NCI-H2196 treated with DMSO at 0.1 percent for 48 hours (cell line): ENCODE data around the gene SPRED2.

Experiments used
- DNase-seq: peaks from one replicate; lab custom pipeline; 2025; ENCODE audit not compliant: unreplicated experiment; lab: John Stamatoyannopoulos, UW

SPRED2 gene

DNA sequence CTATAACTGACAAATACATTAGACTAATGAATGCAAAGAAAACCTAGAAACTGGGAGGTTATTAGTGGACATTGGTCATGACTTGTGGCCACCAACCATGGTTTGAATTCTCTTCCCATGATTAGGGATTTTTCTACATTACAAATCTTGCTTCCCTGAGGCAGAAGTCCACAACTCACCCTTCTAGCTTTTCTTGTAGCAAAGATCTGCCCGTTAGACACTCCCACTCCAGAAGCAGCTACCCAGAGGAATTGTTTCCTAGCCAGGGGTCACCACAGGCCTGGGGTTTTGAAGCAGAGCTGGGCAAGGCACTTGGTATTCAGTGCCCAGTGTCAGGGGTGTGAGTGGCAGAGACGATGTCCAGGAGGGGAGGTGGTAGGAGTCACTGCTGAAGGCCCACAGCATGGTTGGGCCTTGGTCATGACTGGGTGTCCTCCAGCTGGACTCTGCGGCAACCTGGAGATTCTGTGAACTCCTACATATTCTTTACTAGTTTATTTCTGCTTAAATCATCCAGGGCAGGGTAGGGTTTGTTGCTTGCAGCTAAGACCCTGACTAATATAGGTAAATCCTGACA, 149.8 kb downstream of the SPRED2 start:
- no peak for DNase-seq

DNA sequence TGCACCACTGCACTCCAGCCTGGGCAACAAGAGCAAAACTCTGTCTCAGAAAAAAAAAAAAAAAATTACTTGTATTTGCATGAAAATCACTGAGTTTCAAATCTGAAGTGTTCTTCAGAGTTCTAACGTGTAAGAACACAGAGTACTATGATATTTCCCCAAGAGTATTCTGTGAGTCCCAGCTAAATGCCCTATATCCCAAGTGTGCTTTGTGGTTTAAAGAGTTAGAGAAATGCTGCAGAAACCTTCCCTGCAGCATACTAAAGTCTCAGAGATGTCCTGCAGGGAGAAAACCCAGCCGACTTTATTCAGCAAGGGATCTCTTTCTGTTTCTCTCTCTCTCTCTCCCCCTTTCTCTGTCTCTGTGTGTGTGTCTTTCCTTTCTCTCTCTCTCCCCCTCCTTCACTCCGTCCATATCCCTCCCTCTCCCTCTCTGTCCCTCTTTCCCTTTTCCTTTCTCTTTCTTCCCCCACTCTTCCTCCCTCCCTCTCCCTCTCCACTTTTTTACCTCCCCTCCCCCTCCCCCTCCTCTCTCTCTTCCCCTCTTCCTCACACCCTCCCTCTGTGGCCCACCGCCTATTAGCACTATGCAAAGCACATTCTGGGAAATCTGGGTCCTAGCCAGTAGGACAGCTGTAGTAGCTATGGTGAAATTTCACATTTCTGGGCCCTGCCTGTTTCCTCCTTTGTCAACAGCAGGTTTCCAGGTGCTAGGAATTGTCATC, 150.6 kb downstream of the SPRED2 start:
- no peak for DNase-seq

DNA sequence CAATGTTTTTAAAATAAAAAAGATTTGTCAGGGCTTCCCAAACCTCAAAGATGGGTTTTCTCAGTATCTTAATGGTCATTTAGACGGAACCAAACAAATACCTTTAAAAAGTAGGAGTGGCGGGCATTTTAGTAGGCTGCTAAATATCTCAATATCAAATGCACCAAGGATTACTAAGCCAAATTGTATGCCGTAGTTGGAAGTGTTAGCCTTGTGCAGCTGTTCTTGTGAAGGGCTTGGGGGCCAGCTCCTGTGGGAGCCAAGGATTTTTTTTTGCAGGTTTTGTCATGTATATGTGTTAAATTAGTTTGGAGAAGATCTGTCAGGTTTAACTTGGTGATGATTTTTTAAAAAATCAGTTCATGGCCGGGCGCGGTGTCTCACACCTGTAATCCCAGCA, 152.6 kb downstream of the SPRED2 start:
- DNase-seq: no peak

DNA sequence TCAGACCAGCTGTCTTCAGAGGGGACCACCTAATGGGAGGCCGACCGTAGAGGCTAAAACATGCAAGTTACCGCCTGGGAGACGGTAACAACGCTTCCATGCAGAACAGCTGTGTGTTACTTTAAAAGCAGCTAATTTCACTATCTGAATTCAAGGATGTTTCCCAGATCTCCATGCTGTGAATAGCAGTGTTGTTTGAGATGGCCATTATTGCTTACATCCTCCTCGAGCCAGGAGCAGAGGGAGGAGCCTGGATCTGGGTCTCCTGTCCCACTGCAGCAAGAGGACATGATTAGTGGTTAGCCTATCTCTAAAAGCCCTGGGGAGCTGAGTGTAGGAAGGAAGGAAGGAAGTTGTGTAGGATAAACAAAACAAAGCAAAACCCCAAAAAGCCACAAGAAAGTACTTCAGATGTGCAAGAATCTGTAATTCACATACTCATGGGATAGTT, 153.8 kb downstream of the SPRED2 start:
- DNase-seq: no peak

DNA sequence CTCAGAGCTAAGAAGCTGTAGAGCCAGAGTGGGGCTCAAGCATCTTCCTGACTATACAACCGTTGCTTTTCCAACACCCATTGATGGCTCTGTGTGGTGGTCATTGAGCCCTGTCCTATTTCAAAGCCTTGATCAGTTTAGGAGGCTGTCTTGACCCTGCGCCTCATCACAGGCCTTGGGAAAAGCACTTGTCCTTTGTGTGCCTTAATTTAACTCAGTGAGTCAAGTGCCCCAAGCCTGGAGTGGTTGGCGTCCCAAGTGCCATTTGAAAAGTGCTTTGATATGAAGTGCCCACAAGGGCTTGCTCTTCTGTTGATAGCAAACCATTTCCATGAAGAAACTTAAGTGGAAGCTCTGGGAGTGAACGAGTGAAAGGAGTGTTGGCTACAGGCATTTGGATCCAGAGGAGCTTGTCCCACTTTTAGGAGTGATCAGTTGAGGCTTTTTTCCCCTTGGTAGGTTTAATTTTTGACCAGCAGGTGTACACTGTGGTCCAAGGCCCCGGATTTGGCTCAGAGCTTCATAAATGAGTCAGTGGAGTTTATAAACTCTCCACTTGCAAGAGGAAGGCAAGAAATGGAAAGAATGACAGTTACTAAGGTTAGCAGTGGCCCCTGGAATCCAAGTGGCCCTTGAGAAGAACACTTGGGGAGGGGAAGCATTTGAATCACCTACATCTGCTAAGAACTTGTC, 154.5 kb downstream of the SPRED2 start:
- DNase-seq: no peak

DNA sequence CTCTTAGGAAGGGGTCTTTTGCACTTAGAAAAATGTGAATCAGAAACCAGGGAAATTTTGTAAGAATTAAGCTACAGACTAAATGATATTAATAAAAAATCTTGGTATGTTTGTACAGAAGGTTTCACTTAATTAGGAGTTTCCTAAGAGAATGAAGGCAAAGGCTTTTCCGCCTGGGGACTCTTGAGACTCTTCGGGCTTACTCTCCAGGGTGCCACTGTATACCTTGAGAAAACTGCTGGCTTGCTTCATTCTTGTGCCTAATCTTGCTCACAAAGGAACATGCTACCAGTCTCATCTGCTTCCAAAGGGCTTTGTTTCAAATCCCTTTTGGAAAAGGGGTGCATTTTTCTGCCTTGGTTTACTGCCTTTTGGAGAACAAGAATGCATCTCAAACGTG, 155.3 kb downstream of the SPRED2 start:
- DNase-seq: no peak

DNA sequence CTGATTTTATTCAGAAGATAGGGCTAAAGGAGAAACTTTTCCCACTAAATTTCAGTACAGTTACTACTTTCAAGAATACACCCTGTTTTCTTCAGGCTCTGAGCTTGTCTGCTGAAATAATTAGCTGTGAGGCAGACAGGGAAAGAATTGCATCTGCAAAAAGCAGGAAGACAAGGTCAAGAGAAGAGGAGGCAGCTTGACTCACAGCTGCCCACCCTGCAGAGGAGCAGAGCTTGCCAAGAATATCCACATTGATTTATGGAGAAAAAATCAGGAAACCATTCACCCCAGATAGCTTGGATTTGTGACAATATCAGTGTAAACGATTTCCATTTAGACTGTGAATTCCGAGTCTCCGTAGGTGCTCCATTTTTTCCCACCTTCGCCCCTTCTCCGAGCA, 155.8 kb downstream of the SPRED2 start:
- no peak for DNase-seq

DNA sequence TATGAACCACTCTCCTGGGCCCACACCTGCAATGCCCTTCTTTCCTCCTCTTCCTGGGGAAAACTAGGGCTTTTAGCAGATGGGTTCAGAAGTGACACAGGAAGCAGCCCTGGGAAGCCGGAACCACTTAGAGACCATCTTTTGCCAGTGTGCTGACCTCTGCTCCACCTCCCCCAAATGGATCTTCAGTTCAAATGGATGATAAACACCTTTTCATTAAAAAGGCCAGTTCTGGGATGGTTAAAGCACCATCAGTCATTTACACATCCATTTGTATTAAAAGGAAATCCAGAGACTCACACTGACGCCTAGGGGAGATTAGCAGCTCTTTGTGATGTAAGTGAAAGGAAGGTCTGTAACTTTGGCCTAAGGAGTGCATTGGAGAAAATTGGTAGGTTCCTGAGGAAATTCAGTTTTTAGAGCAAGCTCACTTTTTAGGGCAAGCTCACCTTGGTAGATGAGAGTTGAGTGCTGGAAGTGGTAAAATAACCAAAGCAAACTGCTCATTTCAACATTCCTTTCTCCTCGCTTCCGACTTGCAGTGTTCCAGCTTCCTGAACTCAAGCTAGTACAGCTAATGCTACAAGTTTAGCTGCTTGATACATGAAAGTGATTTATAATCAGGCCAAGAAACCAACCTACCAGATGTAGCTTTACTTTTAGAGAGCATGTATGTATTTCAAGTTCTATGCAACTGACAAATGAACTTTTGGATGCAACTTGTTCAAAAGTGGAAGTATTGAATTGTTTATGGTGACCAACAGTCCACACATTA, 157.1 kb downstream of the SPRED2 start:
- no peak for DNase-seq

DNA sequence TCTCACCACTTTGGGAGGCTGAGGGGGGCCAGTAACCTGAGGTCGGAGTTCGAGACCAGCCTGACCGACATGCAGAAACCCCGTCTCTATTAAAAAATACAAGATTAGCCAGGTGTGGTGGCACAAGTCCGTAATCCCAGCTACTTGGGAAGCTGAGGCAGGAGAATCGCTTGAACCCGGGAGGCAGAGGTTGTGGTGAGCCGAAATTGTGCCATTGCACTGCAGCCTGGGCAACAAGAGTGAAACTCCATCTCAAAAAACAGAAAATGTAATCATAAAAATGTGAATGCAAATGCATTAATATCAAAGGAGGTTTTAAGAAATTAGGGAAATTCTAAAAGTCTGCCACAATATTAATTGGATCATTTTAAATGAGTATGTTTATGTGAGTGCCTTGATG, 159.1 kb downstream of the SPRED2 start:
- DNase-seq: no peak

DNA sequence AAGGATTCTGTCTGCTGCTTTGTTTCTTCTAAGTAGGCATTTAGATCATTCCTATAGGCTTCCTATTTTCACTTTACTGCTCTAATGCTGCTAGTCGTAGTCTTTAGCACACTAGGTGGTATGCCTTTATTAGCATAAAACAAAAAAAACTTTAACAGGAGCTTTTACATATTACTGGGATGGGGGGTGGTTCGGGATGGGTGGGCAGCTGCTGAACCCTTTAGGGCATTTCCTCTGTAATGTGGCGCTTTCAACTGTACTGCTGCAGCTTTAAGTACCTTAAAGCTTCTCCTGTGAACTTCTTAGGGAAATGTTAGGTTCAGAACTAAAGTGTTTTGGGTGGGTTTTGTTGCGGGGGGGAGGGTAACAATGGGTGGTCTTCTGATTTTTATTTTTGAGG, 163.4 kb downstream of the SPRED2 start:
- DNase-seq: no peak

DNA sequence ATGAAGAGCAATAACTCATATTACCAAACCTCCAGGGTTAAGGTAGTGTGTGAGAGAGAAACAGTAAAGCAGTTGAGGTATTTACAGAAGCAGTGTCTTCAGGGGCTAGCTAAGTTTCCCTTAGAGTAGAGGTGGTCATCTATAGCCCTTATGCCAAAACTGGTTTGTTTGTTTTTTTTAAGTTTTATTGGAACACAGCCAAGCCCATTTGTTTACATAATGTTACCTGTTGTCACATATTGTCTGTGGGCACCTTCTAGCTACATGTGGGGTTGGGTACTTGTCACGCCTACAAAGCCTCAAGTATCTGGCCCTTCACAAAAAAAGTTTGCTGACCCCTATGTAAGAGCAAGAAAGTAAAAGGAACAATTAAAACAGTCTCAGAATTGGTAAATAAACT, 165.4 kb downstream of the SPRED2 start:
- no peak for DNase-seq

DNA sequence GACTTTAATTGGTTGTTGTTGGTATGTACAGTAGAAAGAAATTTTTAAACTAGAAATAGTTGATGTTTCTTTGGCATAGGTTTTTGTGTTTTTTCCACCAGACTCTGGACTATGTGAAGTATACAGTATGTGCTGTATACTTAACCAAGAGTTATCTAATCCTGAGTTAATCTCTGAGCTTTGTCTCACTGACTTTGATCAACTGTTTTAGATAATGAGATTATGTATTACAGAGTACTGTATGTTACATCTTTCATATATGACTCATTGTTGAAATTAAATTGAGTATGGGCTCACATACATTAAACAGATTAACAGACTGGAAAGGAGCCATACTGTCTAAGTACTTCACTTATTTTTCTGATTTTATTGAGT, 166.7 kb downstream of the SPRED2 start:
- DNase-seq: no peak

DNA sequence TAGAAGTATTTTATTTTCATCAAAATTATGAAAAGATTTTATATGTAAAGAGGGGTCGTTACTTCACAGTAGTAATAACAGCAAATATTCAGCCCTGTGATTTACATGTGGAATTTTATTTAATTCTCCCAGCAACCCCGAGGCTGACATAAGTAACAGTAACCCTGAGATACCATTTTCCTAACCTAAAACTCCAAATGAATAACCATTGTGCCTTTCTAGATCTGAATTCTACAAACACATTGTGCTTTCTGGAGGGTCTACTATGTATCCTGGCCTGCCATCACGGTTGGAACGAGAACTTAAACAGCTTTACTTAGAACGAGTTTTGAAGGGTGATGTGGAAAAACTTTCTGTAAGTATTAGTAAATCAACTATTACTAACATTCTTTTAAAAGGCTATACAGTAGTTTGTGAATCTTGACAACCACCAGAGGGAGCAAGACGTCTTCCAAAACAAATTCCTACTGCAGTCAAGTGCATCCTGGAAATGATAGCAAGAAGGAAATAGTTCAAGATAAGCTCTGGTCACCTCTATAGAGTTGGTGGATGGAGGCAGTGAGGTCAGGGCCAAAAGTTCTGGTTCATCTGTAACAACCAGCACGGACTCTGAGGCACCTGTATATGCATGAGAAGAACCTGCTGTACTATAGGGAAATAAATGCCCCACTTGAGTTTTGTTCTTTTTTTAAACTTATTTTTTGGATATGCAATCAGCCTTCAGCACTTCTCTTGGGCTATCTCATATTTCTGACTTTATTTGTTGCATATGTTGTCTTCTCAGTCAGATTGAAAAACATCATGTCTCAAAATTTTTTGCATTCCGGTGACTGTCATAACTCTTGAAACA, 167.4 kb downstream of the SPRED2 start:
- DNase-seq: peak; percentile 2

DNA sequence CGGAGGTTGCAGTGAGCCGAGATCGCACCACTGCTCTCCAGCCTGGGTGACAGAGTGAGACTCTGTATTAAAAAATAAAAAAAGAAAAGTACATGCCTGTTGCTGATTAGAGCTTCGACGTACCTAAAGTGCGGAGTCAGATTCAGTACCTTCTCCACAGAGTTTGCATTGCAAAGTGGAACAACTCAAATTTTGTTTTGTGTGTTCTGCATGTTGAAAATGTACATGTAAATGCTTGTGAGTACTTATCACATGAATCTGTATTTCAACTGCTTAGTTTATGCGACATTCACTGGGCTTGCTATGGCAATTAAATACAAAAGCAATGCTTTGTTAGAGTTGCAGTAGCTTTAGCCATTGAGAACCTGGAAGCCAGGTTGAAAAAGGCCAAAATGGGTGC, 168.4 kb downstream of the SPRED2 start:
- DNase-seq: no peak

DNA sequence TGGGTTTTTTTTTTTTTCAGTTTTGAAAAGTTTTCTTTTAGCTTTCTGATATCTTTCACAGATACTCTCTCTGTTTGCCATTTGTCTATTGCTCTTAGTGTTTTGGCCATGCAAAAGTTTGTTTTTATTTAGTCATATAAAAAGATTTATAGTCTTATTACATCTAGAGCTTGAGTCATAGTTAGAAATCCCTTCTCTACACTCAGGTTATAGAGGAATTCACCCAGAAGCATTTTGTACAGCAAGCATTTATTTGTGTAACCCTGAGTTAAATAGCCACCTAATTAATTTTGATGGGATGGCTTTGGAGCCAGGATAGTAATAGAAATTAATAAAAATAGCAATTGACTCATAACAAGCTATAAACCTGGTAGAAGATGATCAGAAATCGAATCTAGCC, 169.1 kb downstream of the SPRED2 start:
- no peak for DNase-seq

DNA sequence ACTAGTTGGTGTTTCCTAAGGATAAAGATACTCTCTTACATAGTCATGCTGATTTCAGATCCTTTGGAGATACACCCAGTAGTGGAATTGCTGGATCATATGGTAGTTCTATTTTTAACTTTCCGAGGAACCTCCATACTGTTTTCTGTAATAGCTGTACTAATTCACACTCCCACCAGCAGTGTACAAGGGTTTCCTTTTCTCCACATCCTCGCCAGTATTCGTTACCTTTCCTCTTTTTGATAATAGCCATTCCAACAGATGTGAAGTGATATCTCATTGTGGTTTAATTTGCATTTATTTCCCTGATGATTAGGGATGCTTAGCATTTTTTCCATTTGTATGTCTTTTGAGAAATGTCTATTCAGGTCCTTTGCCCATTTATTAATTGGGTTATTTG, 170.7 kb downstream of the SPRED2 start:
- no peak for DNase-seq
